ENCODE results near the gene CDC37.
"Not testable (repeated sequence)": the region's sequence is repeated elsewhere in the genome, so short reads cannot be mapped to it uniquely, and the experiment has no call there.

Gene CDC37

GRCh38 chr19:10393137-10393536, 10.2 kb downstream of the CDC37 start:
- no peak for DNase-seq

GRCh38 chr19:10392120-10392519, 11.2 kb downstream of the CDC37 start:
- no peak for DNase-seq

DNA sequence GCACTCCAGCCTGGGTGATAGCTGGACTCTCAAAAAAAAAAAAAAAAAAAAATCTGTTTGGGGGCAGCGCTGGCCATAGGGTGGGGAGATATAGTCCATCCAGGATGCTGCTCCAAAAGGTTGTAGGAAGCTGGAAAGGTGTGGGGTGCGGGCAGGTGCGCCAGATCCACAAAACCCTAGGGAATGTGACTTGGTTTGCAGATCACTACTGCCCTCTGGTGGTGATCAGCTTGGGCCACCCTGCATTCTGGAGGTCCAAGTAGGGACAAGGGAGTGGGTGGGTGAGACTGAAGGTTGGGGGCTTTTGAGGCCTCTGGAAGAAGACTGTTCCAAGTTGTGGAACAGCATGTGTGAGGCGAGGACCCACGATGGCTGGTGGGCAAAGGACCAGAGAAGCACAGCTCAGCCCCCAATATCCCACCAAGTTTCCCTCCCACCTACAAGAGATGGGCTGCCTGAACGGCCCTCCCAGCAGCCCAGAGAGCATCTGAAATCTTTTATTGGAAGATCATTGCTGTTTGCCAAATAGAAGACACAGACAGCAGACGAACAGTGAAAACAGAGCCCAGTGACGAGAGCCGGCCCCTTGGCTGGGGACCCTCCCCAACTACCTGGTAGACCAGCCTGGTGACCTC, 12.6 kb downstream of the CDC37 start:
- no peak for DNase-seq

GRCh38 chr19:10389863-10390262, 13.5 kb downstream of the CDC37 start:
- no peak for DNase-seq

DNA sequence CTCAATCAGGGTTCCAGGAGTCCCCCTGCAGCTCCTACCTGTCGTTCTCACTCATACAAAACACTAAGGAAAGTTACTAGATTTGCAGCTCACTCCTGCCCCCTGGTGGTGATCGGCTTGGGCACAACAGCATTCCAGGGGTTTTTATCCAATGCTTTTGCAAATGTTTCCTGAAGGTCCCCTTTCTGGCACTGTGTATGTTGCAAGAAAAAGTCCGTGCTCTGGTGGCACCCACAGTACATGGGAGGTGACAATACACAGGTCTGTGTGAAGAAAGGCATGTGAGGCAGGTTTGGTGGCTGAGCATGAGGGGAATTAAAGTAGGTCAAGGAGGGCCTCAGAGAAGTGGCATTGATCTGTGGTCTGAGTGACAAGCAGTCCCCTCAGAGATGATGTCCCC, 14.4 kb downstream of the CDC37 start:
- DNase-seq: no peak

- no peak for DNase-seq
Observed at GRCh38 chr19:10384580-10384979, 18.8 kb downstream of the CDC37 start.

DNA sequence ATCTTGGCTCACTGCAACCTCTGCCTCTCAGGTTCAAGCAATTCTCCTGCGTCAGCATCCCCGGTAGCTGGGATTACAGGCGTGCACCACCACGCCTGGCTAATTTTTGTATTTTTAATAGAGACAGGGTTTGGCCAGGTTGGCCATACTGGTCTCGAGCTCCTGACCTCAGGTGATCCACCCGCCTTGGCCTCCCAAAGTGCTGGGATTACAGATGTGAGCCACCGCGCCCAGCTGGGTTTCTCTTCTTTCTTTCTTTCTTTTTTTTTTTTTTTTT, 20.2 kb downstream of the CDC37 start:
- DNase-seq: not testable (repeated sequence)

GRCh38 chr19:10380313-10381102, 22.8 kb downstream of the CDC37 start, which contains the start of gene TYK2:
TYK2 (minus strand) TSS chr19:10380572; CDS start chr19:10378406, 2,166 bp downstream.
- DNase-seq: peak; percentile 90

- no peak for DNase-seq
Observed at GRCh38 chr19:10379880-10380312, 23.4 kb downstream of the CDC37 start.

GRCh38 chr19:10378124-10378523, 25.2 kb downstream of the CDC37 start:
- no peak for DNase-seq

- DNase-seq: not testable (repeated sequence)
Observed at GRCh38 chr19:10377140-10377640, 26.2 kb downstream of the CDC37 start.

GRCh38 chr19:10374931-10375330, 28.4 kb downstream of the CDC37 start:
- DNase-seq: no peak

DNA sequence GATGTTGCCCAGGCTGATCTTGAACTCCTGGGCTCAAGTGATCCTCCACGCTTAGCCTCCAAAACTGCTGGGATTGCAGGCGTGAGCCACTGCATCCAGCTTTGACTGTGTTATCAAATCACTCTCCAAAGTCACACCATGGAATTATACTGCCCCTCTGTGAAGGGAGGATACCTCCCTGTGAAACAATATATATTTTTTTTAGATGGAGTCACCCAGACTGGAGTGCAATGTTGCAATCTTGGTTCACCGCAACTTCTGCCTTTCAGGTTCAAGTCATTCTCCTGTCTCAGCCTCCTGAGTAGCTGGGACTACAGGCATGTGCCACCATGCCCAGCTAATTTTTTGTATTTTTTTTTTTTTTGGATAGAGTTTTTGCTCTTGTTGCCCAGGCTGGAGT, 30.7 kb downstream of the CDC37 start:
- DNase-seq: no peak

DNA sequence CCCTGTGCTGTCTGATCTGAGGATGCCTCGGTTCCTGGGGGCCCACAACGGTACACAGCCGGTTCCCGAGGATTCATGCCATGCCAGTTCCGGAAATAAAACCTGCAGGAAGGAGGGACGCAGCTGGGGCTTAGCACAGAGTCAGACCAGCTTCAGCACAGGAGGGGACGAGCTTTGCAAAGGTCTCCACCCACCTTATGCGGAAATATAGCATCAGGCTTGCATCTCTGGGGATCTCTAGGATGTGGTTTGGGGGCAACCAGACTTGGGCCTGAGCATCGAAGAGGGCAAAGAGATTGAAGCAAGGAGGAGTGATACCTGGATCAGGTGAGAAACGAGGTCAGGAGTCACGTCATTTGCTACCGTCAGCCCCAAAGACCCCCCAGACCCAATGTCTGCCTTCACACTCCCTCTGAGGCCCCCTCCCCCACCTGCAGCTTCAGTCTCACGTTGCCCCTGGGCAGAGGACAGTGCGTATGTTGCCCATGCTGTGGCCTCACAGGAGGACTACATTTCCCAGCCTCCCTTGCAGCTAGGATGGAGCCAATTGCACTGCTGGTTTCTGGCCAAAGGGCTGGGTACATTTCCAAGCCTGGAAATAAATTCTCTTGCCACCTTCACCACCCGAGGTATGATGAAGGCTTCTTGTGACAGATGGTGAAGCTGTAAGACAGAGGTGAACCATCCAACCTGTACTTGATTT, 35.1 kb downstream of the CDC37 start:
- DNase-seq: no peak

GRCh38 chr19:10366950-10367512, 36.3 kb downstream of the CDC37 start:
- DNase-seq: not testable (repeated sequence)

GRCh38 chr19:10365518-10365917, 37.8 kb downstream of the CDC37 start:
- DNase-seq: no peak

GRCh38 chr19:10364644-10365043, 38.7 kb downstream of the CDC37 start:
- DNase-seq: no peak

- DNase-seq: no peak
Observed at GRCh38 chr19:10363789-10364281, 39.5 kb downstream of the CDC37 start.

DNA sequence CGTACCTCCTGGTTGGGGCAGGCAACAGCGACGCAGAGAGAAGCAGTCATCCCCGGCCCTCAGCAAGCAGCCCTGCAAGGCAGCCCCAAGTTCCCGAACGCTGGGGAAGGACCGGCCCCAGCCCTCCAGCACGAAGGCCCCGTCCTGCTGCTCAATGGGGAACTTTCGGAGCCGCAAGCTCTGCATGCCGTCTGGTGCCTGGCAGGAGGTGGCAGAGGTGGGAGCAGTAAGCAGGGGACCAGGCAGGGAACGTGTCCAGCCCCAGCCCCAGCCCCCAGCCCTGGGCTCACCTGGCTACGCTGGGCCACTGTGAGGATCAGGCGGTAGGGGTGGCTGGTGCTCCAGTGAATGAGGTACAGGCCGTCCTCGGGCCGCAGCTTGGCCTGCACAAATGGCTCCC, 41.1 kb downstream of the CDC37 start:
- no peak for DNase-seq

DNA sequence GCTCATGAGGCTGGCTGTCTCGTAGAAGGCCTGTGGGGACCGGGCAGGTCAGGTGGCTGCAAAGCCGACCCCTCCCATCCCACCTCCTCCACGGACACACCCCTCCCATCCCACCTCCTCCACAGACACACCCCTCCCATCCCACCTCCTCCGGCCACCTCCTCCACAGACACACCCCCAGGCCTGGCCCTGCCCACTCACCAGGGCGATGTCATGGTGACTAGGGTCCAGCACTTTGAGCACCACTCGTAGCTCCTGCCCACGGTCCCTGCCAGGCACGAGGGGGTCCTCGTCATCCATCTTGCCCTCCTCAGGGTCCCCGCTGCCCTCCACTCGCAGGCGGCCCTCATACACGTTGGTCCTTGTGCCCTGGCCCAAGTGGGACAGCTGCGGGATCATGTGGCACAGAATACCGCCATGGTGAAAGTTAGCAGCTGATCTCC, 41.8 kb downstream of the CDC37 start:
- DNase-seq: no peak

GRCh38 chr19:10356431-10356830, 46.9 kb downstream of the CDC37 start:
- DNase-seq: no peak

- no peak for DNase-seq
Observed at GRCh38 chr19:10353793-10354391, 49.5 kb downstream of the CDC37 start.

Data from activated gamma-delta T cell (primary cell).